ENCODE measurements around the gene TP53TG5.

DNA sequence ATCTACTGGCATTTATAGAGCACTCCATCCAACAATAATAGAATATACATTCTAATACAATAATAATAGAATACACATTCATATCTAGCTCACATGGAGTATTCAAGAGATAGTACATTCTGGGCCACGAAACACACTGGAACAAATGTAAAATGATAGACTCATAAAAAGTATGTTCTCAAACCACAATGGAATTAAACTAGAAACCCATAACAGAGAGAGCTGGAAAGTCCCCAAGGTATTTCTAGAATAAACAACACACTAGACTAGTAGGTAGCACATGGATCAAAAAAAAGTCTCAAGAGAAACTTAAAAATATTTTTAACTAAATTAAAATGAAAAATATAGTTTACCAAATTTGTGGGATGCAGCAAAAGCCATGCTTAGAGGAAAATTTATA lies 9.1 kb upstream of the TP53TG5 start:
- TF ChIP-seq, protein P1, sequence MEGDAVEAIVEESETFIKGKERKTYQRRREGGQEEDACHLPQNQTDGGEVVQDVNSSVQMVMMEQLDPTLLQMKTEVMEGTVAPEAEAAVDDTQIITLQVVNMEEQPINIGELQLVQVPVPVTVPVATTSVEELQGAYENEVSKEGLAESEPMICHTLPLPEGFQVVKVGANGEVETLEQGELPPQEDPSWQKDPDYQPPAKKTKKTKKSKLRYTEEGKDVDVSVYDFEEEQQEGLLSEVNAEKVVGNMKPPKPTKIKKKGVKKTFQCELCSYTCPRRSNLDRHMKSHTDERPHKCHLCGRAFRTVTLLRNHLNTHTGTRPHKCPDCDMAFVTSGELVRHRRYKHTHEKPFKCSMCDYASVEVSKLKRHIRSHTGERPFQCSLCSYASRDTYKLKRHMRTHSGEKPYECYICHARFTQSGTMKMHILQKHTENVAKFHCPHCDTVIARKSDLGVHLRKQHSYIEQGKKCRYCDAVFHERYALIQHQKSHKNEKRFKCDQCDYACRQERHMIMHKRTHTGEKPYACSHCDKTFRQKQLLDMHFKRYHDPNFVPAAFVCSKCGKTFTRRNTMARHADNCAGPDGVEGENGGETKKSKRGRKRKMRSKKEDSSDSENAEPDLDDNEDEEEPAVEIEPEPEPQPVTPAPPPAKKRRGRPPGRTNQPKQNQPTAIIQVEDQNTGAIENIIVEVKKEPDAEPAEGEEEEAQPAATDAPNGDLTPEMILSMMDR (IDR thresholded peaks at IDR 0.05), result no peak
- no peak for TF ChIP-seq POLR2A (IDR thresholded peaks at IDR 0.05)

All from uterus (tissue), 2 donors.